BLaER1 (cell line): ENCODE results near the gene MCCC2.
"Not testable (repeated sequence)": the region's sequence is repeated elsewhere in the genome, so short reads cannot be mapped to it uniquely, and the experiment has no call there.

Experiments used
- H3K27ac ChIP-seq: shearing (Covaris generic); formaldehyde crosslinking; 2 replicates; pipeline ENCODE4 v1.8.1; 2022
- H3K27me3 ChIP-seq: shearing (Covaris generic); formaldehyde crosslinking; 2 replicates; pipeline ENCODE4 v1.8.1; 2022
- H3K36me3 ChIP-seq: shearing (Covaris generic); formaldehyde crosslinking; 2 replicates; pipeline ENCODE4 v1.8.1; 2022
- H3K4me1 ChIP-seq: shearing (Covaris generic); formaldehyde crosslinking; 2 replicates; pipeline ENCODE4 v1.8.1; 2022
- H3K4me2 ChIP-seq: shearing (Covaris generic); formaldehyde crosslinking; 2 replicates; pipeline ENCODE4 v1.8.1; 2022
- H3K4me3 ChIP-seq: shearing (Covaris generic); formaldehyde crosslinking; 2 replicates; pipeline ENCODE4 v1.8.1; 2022
- H3K9ac ChIP-seq: shearing (Covaris generic); formaldehyde crosslinking; 2 replicates; pipeline ENCODE4 v1.8.1; 2022
- H3K9me3 ChIP-seq: shearing (Covaris generic); formaldehyde crosslinking; 2 replicates; pipeline ENCODE4 v1.8.1; 2022
- H4K20me1 ChIP-seq: shearing (Covaris generic); formaldehyde crosslinking; 2 replicates; pipeline ENCODE4 v1.8.1; 2022
- Cebpa-rat ChIP-seq: shearing (Covaris generic); IDR thresholded peaks from 2 replicates; pipeline ENCODE4 v1.8.1; 2022

MCCC2 gene

DNA sequence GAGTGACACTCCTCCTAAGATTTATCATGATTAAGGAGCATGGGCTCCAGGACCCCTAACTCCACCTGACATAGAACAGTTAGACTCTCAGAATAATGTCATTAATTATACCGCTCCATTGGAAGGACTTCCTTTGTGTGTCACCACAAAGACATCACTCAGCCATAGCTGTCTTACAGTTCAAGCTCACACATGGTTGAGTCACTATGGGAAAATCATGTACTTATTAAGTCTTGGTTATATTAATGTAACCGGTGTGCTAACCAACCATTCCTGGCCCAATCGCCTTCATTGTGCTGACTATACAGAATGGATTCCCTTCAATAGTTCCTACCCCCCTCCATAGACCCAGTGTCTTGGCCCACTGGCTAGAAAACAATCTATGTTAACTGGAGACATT lies 10.9 kb upstream of the MCCC2 start:
- H3K27ac ChIP-seq, result no peak overlapping the region
- no peak for TF ChIP-seq Cebpa-rat
- H3K4me1 ChIP-seq, result peaks cover 7% of the 10 kb centered on the region; the same call in 1 of the 2 replicates
- peaks cover 11% of the 10 kb centered on the region for H3K36me3 ChIP-seq
- H3K4me3 ChIP-seq, result no peak overlapping the region
- no peak overlapping the region for H3K4me2 ChIP-seq
- H3K9ac ChIP-seq, result no peak overlapping the region
- no peaks in the 10 kb centered on the region for H3K9me3 ChIP-seq
- H3K27me3 ChIP-seq, result no peaks in the 10 kb centered on the region
- no peaks in the 10 kb centered on the region for H4K20me1 ChIP-seq

DNA sequence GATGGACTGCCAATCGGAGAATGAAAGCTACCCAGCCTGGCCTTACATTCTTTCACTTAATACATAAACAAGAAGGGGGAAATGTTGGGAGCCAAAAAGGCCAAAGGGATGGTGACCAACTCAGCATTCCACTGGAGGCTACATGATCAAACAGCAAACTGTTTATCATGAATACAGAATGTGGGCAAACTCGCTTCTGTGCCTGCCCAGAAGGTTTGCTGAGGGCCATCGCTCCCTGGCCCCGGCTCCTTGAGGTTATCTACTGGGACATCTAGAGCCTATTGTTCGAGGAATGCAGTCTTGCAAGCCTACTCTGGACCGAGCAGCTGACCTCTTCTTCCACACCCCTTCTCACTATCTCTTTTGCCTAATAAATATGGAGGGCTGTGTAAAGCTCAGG lies 9.3 kb upstream of the MCCC2 start:
- not testable (repeated sequence) for H3K27me3 ChIP-seq, H3K9ac ChIP-seq, H4K20me1 ChIP-seq, H3K4me3 ChIP-seq, H3K4me2 ChIP-seq, H3K4me1 ChIP-seq, H3K9me3 ChIP-seq, H3K27ac ChIP-seq
- H3K36me3 ChIP-seq, result peaks cover 11% of the 10 kb centered on the region

DNA sequence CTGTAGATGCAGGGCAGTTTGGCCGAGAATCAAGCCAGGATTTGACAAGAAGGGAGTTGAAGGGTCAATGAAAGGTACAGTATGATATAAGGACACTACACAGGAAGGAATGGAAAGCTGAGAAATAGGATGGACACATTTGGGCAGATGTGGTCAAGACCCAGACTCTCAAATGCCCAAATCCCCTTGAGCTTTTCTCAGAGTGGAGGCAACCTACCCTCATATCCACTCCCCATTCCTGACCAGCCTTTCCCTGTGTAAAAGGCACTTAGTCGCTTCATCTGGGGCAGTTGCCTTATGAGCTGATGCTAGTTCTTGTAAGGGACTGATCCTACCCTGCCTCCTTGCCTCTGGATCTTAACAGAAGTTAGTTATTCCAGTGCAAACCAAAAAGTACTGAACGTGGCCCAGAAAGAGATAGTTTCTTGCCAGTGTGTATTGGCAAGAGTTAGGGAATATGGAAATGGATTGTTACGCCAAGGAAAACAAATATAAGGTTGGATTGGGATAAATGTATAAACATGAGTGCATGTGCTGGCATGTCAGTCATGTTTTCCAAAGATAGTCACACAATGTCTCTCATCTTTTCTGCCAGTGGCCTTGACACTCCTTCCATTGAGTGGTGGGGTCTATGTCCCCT lies 4.1 kb upstream of the MCCC2 start:
- Histone ChIP-seq H3K9me3 (peaks cover 16% of the 10 kb centered on the region), H3K36me3 (peaks cover 3% of the 10 kb centered on the region), H3K27me3 (peaks cover 7% of the 10 kb centered on the region; the same call in 1 of the 2 replicates), H3K4me2 (no peak overlapping the region), H3K9ac (no peak overlapping the region), H3K4me3 (no peak overlapping the region), H4K20me1 (no peaks in the 10 kb centered on the region), H3K27ac (no peak overlapping the region), H3K4me1 (peaks cover 10% of the 10 kb centered on the region)
- TF ChIP-seq Cebpa-rat, result no peak

DNA sequence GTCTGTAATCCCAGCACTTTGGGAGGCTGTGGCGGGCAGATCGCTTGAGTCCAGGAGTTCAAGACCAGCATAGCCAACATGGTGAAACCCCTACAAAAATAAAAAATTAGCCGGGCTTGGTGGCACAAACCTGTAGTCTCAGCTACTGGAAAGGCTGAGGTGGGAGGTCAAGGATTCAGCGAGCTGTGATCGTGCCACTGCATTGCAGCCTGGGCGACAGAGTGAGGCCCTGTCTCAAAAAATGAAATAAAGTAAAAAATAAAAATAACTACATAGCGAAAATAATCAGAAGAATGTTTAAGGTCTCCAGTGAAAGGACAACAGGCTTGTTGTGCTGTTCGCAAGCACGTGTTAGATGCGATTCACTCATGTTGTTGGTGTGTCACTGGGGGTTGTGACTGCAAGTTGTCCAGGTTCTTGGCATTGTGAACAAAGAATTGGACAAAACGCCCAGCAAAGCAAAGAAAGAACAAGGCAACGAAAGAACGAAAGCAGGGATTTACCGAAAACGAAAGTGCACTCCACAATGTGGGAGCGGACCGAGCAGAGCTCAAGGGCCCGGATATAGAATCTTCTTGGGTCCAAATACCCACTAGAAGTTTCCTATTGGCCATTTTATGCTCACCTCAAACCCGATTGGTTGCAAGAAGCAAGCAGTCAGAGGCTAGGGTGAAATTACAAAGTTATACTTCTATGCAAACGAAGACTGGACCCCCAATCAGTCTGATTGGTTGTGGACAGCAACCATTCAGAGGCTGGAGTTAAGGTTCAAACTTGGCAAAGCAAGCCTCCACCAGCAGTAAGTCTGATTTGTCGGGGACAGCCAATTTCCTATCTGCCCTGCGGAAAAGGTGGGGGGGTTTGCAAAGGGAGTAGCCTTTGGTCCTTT lies 844 bp upstream of the MCCC2 start:
- Histone ChIP-seq H3K9me3 (peaks cover 16% of the 10 kb centered on the region), H4K20me1 (no peaks in the 10 kb centered on the region; the same call in 1 of the 2 replicates), H3K4me2 (peak overlapping the region; percentile 73), H3K4me1 (peaks cover 19% of the 10 kb centered on the region), H3K36me3 (no peaks in the 10 kb centered on the region), H3K4me3 (peak overlapping the region; percentile 73), H3K27ac (peak overlapping the region; percentile 85; the same call in 1 of the 2 replicates), H3K9ac (peak overlapping the region; percentile 81; the same call in 1 of the 2 replicates), H3K27me3 (peaks cover 7% of the 10 kb centered on the region; the same call in 1 of the 2 replicates)
- no peak for TF ChIP-seq Cebpa-rat

DNA sequence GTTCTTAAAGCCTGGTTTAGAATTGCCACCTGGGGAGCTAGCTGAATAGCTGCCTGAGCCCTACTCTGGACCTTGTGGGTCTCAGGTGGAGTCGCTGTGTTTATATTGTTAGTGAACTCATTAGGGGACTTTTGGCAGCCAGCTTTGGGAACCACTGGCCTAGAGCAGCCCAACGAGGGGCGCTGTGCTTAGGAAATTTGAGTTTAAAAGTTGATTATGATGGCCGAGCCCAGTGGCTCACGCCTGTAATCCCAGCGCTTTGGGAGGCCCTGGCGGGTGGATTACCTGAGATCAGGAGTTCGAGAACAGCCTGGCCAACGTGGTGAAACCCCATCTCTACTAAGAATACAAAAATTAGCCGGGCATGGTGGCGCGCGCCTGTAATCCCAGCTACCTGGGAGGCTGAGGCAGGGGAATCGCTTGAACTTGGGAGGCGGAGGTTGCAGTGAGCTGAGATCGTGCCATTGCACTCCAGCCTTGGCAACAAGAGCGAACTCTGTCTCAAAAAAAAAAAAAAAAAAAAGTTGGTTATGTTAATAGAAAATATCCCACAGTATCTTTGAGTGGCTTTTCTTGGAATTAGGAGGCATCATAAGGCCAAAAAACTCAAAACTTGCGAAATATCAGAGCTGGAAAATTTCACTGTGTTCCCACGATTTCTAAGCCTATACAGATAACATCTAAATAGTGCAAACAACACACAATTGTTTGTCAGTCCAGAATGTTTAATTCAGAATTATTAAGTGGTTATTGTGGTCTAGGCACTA lies 809 bp downstream of the MCCC2 start:
- peaks cover 19% of the 10 kb centered on the region for H3K4me1 ChIP-seq
- peak overlapping the region; percentile 73 for H3K4me3 ChIP-seq
- TF ChIP-seq Cebpa-rat, result no peak
- peaks cover 7% of the 10 kb centered on the region; the same call in 1 of the 2 replicates for H3K27me3 ChIP-seq
- peak overlapping the region; percentile 81 for H3K9ac ChIP-seq
- H3K9me3 ChIP-seq, result peaks cover 16% of the 10 kb centered on the region
- no peaks in the 10 kb centered on the region; the same call in 1 of the 2 replicates for H4K20me1 ChIP-seq
- peak overlapping the region; percentile 85 for H3K27ac ChIP-seq
- H3K36me3 ChIP-seq, result no peaks in the 10 kb centered on the region
- H3K4me2 ChIP-seq, result peak overlapping the region; percentile 73

DNA sequence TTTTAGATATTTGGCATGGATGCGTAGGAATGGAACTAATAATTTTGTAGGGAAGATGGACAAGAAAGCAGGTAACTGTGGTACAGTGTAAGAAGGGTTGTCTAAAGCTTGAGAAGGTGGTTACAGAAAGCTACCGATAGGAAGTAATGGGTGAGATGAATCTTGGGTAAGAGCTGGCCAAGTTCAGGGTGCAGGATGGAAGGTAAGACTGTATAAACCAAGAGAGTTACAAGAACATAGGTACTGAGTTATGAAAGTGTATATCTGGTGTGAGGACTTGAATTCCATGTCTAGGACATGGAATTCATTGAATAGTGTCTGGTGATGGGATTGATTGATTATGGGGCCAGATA lies 1.4 kb downstream of the MCCC2 start:
- Histone ChIP-seq H3K27me3 (peaks cover 7% of the 10 kb centered on the region; the same call in 1 of the 2 replicates), H3K4me2 (peak overlapping the region; percentile 73), H3K4me1 (peaks cover 19% of the 10 kb centered on the region), H3K27ac (no peak overlapping the region), H3K4me3 (no peak overlapping the region), H3K36me3 (no peaks in the 10 kb centered on the region), H3K9ac (no peak overlapping the region), H4K20me1 (no peaks in the 10 kb centered on the region; the same call in 1 of the 2 replicates), H3K9me3 (peaks cover 16% of the 10 kb centered on the region)
- no peak for TF ChIP-seq Cebpa-rat

DNA sequence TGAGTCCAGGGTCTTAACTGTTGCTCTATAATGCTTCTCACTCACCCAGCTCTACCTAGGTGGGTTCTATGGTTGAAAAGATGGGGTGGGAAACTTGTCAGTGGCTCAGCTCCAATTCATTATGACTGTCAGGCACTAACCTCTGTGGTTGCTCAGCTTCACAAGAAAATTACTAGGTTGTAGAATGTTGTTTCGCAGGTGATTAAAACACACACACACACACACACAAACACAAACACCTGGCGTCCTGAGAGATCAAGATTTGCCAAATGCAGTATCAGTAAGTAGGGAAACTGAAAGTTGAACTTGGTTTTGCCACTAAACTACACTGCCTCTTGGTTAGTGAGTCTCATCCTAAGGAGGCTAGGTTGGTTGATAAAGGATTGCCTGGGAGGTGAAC lies 2.8 kb downstream of the MCCC2 start:
- H3K27ac ChIP-seq, result no peak overlapping the region
- H3K9ac ChIP-seq, result no peak overlapping the region
- H3K36me3 ChIP-seq, result peaks cover 12% of the 10 kb centered on the region; the same call in 1 of the 2 replicates
- TF ChIP-seq Cebpa-rat, result no peak
- H3K27me3 ChIP-seq, result peaks cover 7% of the 10 kb centered on the region; the same call in 1 of the 2 replicates
- H4K20me1 ChIP-seq, result no peaks in the 10 kb centered on the region; the same call in 1 of the 2 replicates
- peaks cover 16% of the 10 kb centered on the region for H3K9me3 ChIP-seq
- no peak overlapping the region for H3K4me3 ChIP-seq
- peaks cover 19% of the 10 kb centered on the region for H3K4me1 ChIP-seq
- no peak overlapping the region for H3K4me2 ChIP-seq

DNA sequence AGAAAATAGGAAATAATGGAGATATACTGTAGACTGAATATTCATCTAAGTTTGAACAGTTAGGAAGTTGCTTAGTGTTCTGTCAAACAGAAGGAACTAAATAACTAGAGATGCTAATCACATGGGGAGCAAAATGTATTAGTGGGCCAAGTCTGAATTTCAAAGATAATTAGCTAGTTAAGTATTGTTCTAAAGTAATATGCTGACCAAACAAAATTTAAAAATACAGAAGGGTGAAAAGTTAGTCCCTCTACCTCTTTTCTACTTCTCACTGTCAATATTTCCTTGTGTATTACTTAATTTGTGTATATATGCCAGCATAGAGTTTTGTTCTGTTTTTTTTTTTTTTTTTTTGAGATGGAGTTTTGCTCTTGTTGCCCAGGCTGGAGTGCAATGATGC lies 4.0 kb downstream of the MCCC2 start:
- H3K4me3 ChIP-seq, result no peak overlapping the region
- peaks cover 19% of the 10 kb centered on the region for H3K4me1 ChIP-seq
- peaks cover 15% of the 10 kb centered on the region; the same call in 1 of the 2 replicates for H3K36me3 ChIP-seq
- peaks cover 7% of the 10 kb centered on the region; the same call in 1 of the 2 replicates for H3K27me3 ChIP-seq
- H4K20me1 ChIP-seq, result no peaks in the 10 kb centered on the region; the same call in 1 of the 2 replicates
- no peak overlapping the region for H3K9ac ChIP-seq
- no peak for TF ChIP-seq Cebpa-rat
- H3K27ac ChIP-seq, result no peak overlapping the region
- H3K9me3 ChIP-seq, result peaks cover 16% of the 10 kb centered on the region
- no peak overlapping the region for H3K4me2 ChIP-seq

DNA sequence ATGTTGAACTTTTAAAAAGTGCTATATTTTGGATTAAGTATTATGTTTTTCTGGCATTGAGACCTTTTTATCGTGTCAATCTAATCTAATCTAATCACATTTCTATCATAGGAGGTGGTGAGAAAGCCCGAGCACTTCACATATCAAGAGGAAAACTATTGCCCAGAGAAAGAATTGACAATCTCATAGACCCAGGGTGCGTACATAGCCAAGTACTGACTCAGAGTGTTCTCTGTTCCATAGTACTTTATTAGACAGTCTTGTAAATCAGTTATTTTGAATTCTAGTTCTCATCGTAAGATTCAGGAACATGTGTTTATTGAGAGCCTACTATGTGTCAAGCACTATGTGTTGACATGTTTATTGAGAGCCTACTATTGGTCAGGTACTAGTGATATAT lies 9.0 kb downstream of the MCCC2 start:
- TF ChIP-seq Cebpa-rat, result no peak
- Histone ChIP-seq H4K20me1 (no peaks in the 10 kb centered on the region), H3K27ac (no peak overlapping the region), H3K9me3 (no peaks in the 10 kb centered on the region), H3K4me2 (no peak overlapping the region), H3K27me3 (no peaks in the 10 kb centered on the region), H3K9ac (no peak overlapping the region), H3K36me3 (peaks cover 65% of the 10 kb centered on the region), H3K4me3 (no peak overlapping the region), H3K4me1 (no peaks in the 10 kb centered on the region)
